Liver (tissue), 3 donors: ENCODE results near the gene NKX6-1.

Source experiments
- EGR1 ChIP-seq, 2 donors: IDR thresholded peaks; 2 replicates each; pipeline ENCODE4 v1.6.1; 2016 to 2018; ENCODE audit warnings: antibody characterized with exemption in 2 of 2, low read depth in 2 of 2
- JUND ChIP-seq, 2 donors: IDR thresholded peaks; 2 replicates each; pipeline ENCODE4 v1.6.1; 2016; ENCODE audit warnings: antibody characterized with exemption in 2 of 2
- RAD21 ChIP-seq, 2 donors: IDR thresholded peaks; 2 replicates each; pipeline ENCODE4 v1.6.1; 2016; ENCODE audit warnings: antibody characterized with exemption in 2 of 2, mild to moderate bottlenecking in 2 of 2
- TF ChIP-seq, protein P1 (sequence below): fragments of 150-350 bp; IDR thresholded peaks from 2 replicates; pipeline ENCODE4 v1.5.1; 2017; ENCODE audit warnings: improper control_type of control experiment, low read depth, low read length; ENCODE audit not compliant: missing input control
- TF ChIP-seq, protein P2 (sequence below): IDR thresholded peaks from 2 replicates; pipeline ENCODE4 v1.6.1; 2016; ENCODE audit warnings: antibody characterized with exemption
- donor health status: healthy.
- donor health status: healthy.

DNA sequence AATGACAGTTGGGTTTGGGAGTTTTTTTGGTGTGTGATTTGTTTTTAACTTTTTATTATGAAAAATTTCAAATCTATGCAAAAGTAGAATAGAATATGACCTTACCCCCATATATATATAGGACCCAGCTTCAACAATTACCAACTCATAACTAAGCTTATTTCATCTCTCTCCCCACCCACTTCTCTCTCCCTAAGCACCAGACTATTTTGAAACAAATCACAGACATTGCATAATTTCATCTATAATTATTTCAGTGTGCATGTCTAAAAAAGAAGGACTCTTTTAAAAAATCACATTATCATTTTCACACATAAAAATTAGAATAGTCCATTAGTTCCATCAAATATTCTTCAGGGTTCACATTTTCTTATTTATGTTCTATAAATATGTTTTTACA is 28.3 kb upstream of the NKX6-1 start:
- TF ChIP-seq, protein P1, sequence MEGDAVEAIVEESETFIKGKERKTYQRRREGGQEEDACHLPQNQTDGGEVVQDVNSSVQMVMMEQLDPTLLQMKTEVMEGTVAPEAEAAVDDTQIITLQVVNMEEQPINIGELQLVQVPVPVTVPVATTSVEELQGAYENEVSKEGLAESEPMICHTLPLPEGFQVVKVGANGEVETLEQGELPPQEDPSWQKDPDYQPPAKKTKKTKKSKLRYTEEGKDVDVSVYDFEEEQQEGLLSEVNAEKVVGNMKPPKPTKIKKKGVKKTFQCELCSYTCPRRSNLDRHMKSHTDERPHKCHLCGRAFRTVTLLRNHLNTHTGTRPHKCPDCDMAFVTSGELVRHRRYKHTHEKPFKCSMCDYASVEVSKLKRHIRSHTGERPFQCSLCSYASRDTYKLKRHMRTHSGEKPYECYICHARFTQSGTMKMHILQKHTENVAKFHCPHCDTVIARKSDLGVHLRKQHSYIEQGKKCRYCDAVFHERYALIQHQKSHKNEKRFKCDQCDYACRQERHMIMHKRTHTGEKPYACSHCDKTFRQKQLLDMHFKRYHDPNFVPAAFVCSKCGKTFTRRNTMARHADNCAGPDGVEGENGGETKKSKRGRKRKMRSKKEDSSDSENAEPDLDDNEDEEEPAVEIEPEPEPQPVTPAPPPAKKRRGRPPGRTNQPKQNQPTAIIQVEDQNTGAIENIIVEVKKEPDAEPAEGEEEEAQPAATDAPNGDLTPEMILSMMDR: no peak
- no peak for TF ChIP-seq JUND (IDR thresholded peaks at IDR 0.05)
- no peak for TF ChIP-seq EGR1 (IDR thresholded peaks at IDR 0.05; ENCODE audit: low read depth in 2 of 2)
- no peak for TF ChIP-seq RAD21 (IDR thresholded peaks at IDR 0.05)
- TF ChIP-seq, protein P2, sequence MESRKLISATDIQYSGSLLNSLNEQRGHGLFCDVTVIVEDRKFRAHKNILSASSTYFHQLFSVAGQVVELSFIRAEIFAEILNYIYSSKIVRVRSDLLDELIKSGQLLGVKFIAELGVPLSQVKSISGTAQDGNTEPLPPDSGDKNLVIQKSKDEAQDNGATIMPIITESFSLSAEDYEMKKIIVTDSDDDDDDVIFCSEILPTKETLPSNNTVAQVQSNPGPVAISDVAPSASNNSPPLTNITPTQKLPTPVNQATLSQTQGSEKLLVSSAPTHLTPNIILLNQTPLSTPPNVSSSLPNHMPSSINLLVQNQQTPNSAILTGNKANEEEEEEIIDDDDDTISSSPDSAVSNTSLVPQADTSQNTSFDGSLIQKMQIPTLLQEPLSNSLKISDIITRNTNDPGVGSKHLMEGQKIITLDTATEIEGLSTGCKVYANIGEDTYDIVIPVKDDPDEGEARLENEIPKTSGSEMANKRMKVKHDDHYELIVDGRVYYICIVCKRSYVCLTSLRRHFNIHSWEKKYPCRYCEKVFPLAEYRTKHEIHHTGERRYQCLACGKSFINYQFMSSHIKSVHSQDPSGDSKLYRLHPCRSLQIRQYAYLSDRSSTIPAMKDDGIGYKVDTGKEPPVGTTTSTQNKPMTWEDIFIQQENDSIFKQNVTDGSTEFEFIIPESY: no peak
